Ishikawa (cell line): ENCODE data around the gene C4orf33.
A peak's percentile ranks its signal among the peaks of the same experiment; 100 is the strongest.

ENCODE experiments used
- CEBPB ChIP-seq: IDR thresholded peaks from 2 replicates; pipeline ENCODE4 v1.6.1; 2012
- CREB1 ChIP-seq: IDR thresholded peaks from 2 replicates; pipeline ENCODE4 v1.6.1; 2012; ENCODE audit warnings: low read depth
- EGR1 ChIP-seq: IDR thresholded peaks from 2 replicates; pipeline ENCODE4 v1.6.1; 2012
- EP300 ChIP-seq: IDR thresholded peaks from 2 replicates; pipeline ENCODE4 v1.6.1; 2012; ENCODE audit warnings: borderline replicate concordance
- FOXM1 ChIP-seq: IDR thresholded peaks from 2 replicates; pipeline ENCODE4 v1.6.1; 2012; ENCODE audit warnings: low read depth, borderline replicate concordance
- MAX ChIP-seq: IDR thresholded peaks from 2 replicates; pipeline ENCODE4 v1.6.1; 2012
- NFIC ChIP-seq: IDR thresholded peaks from 2 replicates; pipeline ENCODE4 v1.6.1; 2012
- RAD21 ChIP-seq: IDR thresholded peaks from 2 replicates; pipeline ENCODE4 v1.6.1; 2012; ENCODE audit warnings: low read depth
- REST ChIP-seq: IDR thresholded peaks from 2 replicates; pipeline ENCODE4 v1.6.1; 2012; ENCODE audit warnings: low read depth, mild to moderate bottlenecking
- TAF1 ChIP-seq: IDR thresholded peaks from 2 replicates; pipeline ENCODE4 v1.6.1; 2012; ENCODE audit warnings: low read depth, mild to moderate bottlenecking
- TCF12 ChIP-seq: IDR thresholded peaks from 2 replicates; pipeline ENCODE4 v1.6.1; 2012; ENCODE audit warnings: low read depth
- TEAD4 ChIP-seq: IDR thresholded peaks from 2 replicates; pipeline ENCODE4 v1.6.1; 2012
- USF1 ChIP-seq: IDR thresholded peaks from 2 replicates; pipeline ENCODE4 v1.6.1; 2012
- YY1 ChIP-seq: IDR thresholded peaks from 2 replicates; pipeline ENCODE4 v1.6.1; 2012; ENCODE audit warnings: low read depth
- ZBTB7A ChIP-seq: IDR thresholded peaks from 2 replicates; pipeline ENCODE4 v1.6.1; 2012; ENCODE audit warnings: low read depth

C4orf33 gene

GRCh38 chr4:129095811-129096454, at the start of gene C4orf33:
C4orf33 (plus strand) TSS chr4:129096152; CDS start chr4:129102611, 6,459 bp downstream.
- 0 out of 2 replicates have a peak, but pooled peaks have one; percentile 12 for TF ChIP-seq MAX
- no peak for TF ChIP-seq REST
- TF ChIP-seq TAF1: peak; percentile 50; the same call in 1 of the 2 replicates
- no peak for TF ChIP-seq NFIC

- TF ChIP-seq NFIC (no peak), EGR1 (no peak), MAX (no peak), ZBTB7A (no peak), REST (no peak), TAF1 (no peak), FOXM1 (no peak), CREB1 (no peak), RAD21 (no peak), CEBPB (no peak), EP300 (no peak), YY1 (no peak), USF1 (no peak), TCF12 (no peak)
Observed at GRCh38 chr4:129059028-129059427, 36.9 kb upstream of the C4orf33 start.

GRCh38 chr4:129062580-129062979, 33.4 kb upstream of the C4orf33 start:
- TF ChIP-seq REST (no peak), RAD21 (no peak), MAX (no peak), USF1 (no peak), FOXM1 (no peak), TEAD4 (no peak), CREB1 (no peak), EP300 (no peak)

GRCh38 chr4:129063640-129064039, 32.3 kb upstream of the C4orf33 start:
- TF ChIP-seq RAD21: no peak
- TF ChIP-seq TEAD4: no peak
- TF ChIP-seq FOXM1: no peak
- no peak for TF ChIP-seq ZBTB7A
- no peak for TF ChIP-seq NFIC
- no peak for TF ChIP-seq YY1
- TF ChIP-seq USF1: no peak
- no peak for TF ChIP-seq REST
- TF ChIP-seq TCF12: no peak
- TF ChIP-seq EP300: no peak
- TF ChIP-seq CEBPB: no peak
- no peak for TF ChIP-seq MAX
- no peak for TF ChIP-seq EGR1
- TF ChIP-seq TAF1: no peak
- TF ChIP-seq CREB1: no peak
